ENCODE data around the gene BAK1.

GRCh38 chr6:33581186-33581585 lies 1.1 kb upstream of the BAK1 start:
- TF ChIP-seq ZNF772 (CRISPR knock-in tag; IDR thresholded peaks at IDR 0.05) (no peak), CTCF (CRISPR knock-in tag; IDR thresholded peaks at IDR 0.05) (no peak), CREB1 (IDR thresholded peaks at IDR 0.05) (no peak), CREB1 (CRISPR knock-in tag; IDR thresholded peaks at IDR 0.05) (no peak), POLR2A (IDR thresholded peaks at IDR 0.05; ENCODE audit: insufficient read depth in 1 of 2, low read depth in 2 of 2, low read length in 2 of 2) (no peak), RNF2 (conservative IDR thresholded peaks at IDR 0.05; ENCODE audit: low read depth) (no peak), SP1 (IDR thresholded peaks at IDR 0.05) (no peak), SP1 (CRISPR knock-in tag; IDR thresholded peaks at IDR 0.05) (no peak), MZF1 (CRISPR knock-in tag; IDR thresholded peaks at IDR 0.05; ENCODE audit: borderline replicate concordance) (no peak), SP2 (CRISPR knock-in tag; IDR thresholded peaks at IDR 0.05) (no peak), ZNF740 (CRISPR knock-in tag; IDR thresholded peaks at IDR 0.05) (no peak), ZNF280B (CRISPR knock-in tag; IDR thresholded peaks at IDR 0.05; ENCODE audit: borderline replicate concordance) (no peak), ASH2L (IDR thresholded peaks at IDR 0.05; ENCODE audit: insufficient read length, low read depth, low read length) (no peak), BRF2 (CRISPR knock-in tag; IDR thresholded peaks at IDR 0.05) (no peak), STAT6 (CRISPR knock-in tag; IDR thresholded peaks at IDR 0.05; ENCODE audit: borderline replicate concordance) (no peak)

Data from HepG2 (cell line).